Measurements from ENCODE around the gene CDCP1. TPM values are rescaled to one million over a fixed set of nuclear protein-coding genes. Genes with fewer than 3 reads are reported as not detected.
A peak's percentile ranks its signal among the peaks of the same experiment; 100 is the strongest.

CDCP1 gene
- total and polyA plus RNA-seq, 8 donors = 0.30 to 31.4 (median 0.57) TPM

GRCh38 chr3:45135959-45136358 is 10.2 kb downstream of the CDCP1 start:
- Histone ChIP-seq H3K9me3 (no peaks in the 10 kb centered on the region), H3K27ac (peak overlapping the region in 1 of 2 donors; percentile 23), H3K4me3 (no peak overlapping the region)

GRCh38 chr3:45134758-45135521 is 11.2 kb downstream of the CDCP1 start:
- Histone ChIP-seq H3K4me3 (no peak overlapping the region), H3K27ac (peak overlapping the region in 1 of 2 donors; percentile 23), H3K4me1 (peaks cover 13 to 49% of the 10 kb centered on the region in 2 donors), H3K27me3 (no peaks in the 10 kb centered on the region), H3K36me3 (no peaks in the 10 kb centered on the region), H3K9me3 (no peaks in the 10 kb centered on the region)
- intact Hi-C loops (cut with DNase I) = no loop called here
- ATAC-seq (no peak), DNase-seq (no peak)
- no peak for TF ChIP-seq CTCF (IDR thresholded peaks at IDR 0.05)

More at GRCh38 chr3:45135959-45136358, 10.2 kb downstream of the CDCP1 start:
- ATAC-seq (peak; percentile 5), DNase-seq (no peak)
- no peak for TF ChIP-seq CTCF (IDR thresholded peaks at IDR 0.05)
- Histone ChIP-seq H3K36me3 (no peaks in the 10 kb centered on the region), H3K27me3 (no peaks in the 10 kb centered on the region), H3K4me1 (peaks cover 13 to 56% of the 10 kb centered on the region in 2 donors)
- intact Hi-C loops (cut with DNase I) = no loop called here

- Histone ChIP-seq H3K36me3 (peaks cover 0 to 3% of the 10 kb centered on the region in 2 donors), H3K9me3 (no peaks in the 10 kb centered on the region), H3K4me3 (no peak overlapping the region), H3K27me3 (no peaks in the 10 kb centered on the region), H3K4me1 (peaks cover 0 to 27% of the 10 kb centered on the region in 2 donors), H3K27ac (no peak overlapping the region)
- TF ChIP-seq CTCF (IDR thresholded peaks at IDR 0.05) = no peak
- no peak for DNase-seq
- intact Hi-C loops (cut with DNase I) = no loop called here
- no peak for ATAC-seq
Observed at GRCh38 chr3:45132568-45133211, 13.5 kb downstream of the CDCP1 start.

- no peak overlapping the region for H3K27ac ChIP-seq
- DNase-seq (no peak), ATAC-seq (no peak)
- no peaks in the 10 kb centered on the region for H3K27me3 ChIP-seq
- no peak overlapping the region for H3K4me3 ChIP-seq
- intact Hi-C loops (cut with DNase I) = no loop called here
- peaks cover 0 to 20% of the 10 kb centered on the region in 2 donors for H3K4me1 ChIP-seq
- TF ChIP-seq CTCF (IDR thresholded peaks at IDR 0.05) = no peak
- peaks cover 0 to 3% of the 10 kb centered on the region in 2 donors for H3K36me3 ChIP-seq
- H3K9me3 ChIP-seq = no peaks in the 10 kb centered on the region
Observed at GRCh38 chr3:45131201-45131600, 15.0 kb downstream of the CDCP1 start.

- Histone ChIP-seq H3K27me3 (no peaks in the 10 kb centered on the region), H3K4me3 (no peak overlapping the region), H3K9me3 (no peaks in the 10 kb centered on the region), H3K4me1 (peaks cover 0 to 12% of the 10 kb centered on the region in 2 donors), H3K36me3 (peaks cover 0 to 3% of the 10 kb centered on the region in 2 donors), H3K27ac (no peak overlapping the region)
- no peak for TF ChIP-seq CTCF (IDR thresholded peaks at IDR 0.05)
- DNase-seq (no peak), ATAC-seq (no peak)
- intact Hi-C loops (cut with DNase I) = no loop called here
Observed at GRCh38 chr3:45130476-45130875, 15.7 kb downstream of the CDCP1 start.
